Gastrocnemius medialis (tissue), 4 donors: ENCODE data around the gene SPATA13.

Experiments used
- CTCF ChIP-seq, 5 experiments: fragments of 450-650 bp in 3 of 5; fragments of 200-600 bp in 2 of 5; sonication (generic) in 2 of 5; IDR thresholded peaks in 4 of 5; conservative IDR thresholded peaks in 1 of 5; 1 replicate in 4 of 5; 2 replicates in 1 of 5; pipeline ENCODE4 v1.5.1; 2016 to 2019; ENCODE audit warnings: antibody characterized with exemption in 5 of 5, mild to moderate bottlenecking in 3 of 5, moderate library complexity in 3 of 5
- POLR2A ChIP-seq, 2 donors: fragments of 450-650 bp; IDR thresholded peaks; one replicate each; pipeline ENCODE4 v1.6.1; 2017; ENCODE audit warnings: antibody characterized with exemption in 2 of 2, mild to moderate bottlenecking in 2 of 2, moderate library complexity in 2 of 2

- TF ChIP-seq CTCF (IDR thresholded peaks at IDR 0.05 in 4 of 5, conservative IDR thresholded peaks at IDR 0.05 in 1 of 5) = no peak
- TF ChIP-seq POLR2A (IDR thresholded peaks at IDR 0.05) = no peak
Observed at GRCh38 chr13:24128112-24128511, 32.4 kb upstream of the SPATA13 start.
